Astrocyte of the spinal cord (primary cell): ENCODE results near the gene ZNF648.
"Not testable (repeated sequence)": the region's sequence is repeated elsewhere in the genome, so short reads cannot be mapped to it uniquely, and the experiment has no call there.

Experiments used
- DNase-seq: peaks from one replicate; pipeline ENCODE4 v3.0.0; 2011; ENCODE audit warnings: low read depth, low spot score
- H3K4me3 ChIP-seq: 2 replicates; pipeline ENCODE4 v1.5.1; 2011; ENCODE audit warnings: low read depth, mild to moderate bottlenecking, low read length, moderate library complexity
- CTCF ChIP-seq: IDR thresholded peaks from 2 replicates; pipeline ENCODE4 v1.5.1; 2012; ENCODE audit warnings: low read depth, mild to moderate bottlenecking, low read length, inconsistent platforms
- in situ Hi-C: cut with HindIII; loops from 2 replicates; pipeline ENCODE4 v1.10.0; 2017; ENCODE audit warnings: low sequenced_read_pairs

The ZNF648 gene

GRCh38 chr1:182038220-182038619 lies 23.3 kb downstream of the ZNF648 start:
- no peak for TF ChIP-seq CTCF
- DNase-seq, result no peak
- in situ Hi-C loops, result no loop called here
- no peak overlapping the region for H3K4me3 ChIP-seq

GRCh38 chr1:182035097-182035770 lies 26.3 kb downstream of the ZNF648 start:
- in situ Hi-C loops, result no loop called here
- H3K4me3 ChIP-seq, result no peak overlapping the region
- peak; percentile 8 for TF ChIP-seq CTCF
- no peak for DNase-seq

- TF ChIP-seq CTCF, result no peak
- no peak for DNase-seq
- no peak overlapping the region for H3K4me3 ChIP-seq
- in situ Hi-C loops, result no loop called here
Measured at GRCh38 chr1:182032251-182032650, 29.3 kb downstream of the ZNF648 start.

- DNase-seq, result peak; percentile 94
- in situ Hi-C loops, result no loop called here
- H3K4me3 ChIP-seq, result peak overlapping the region; percentile 50
- peak; percentile 28 for TF ChIP-seq CTCF
Measured at GRCh38 chr1:182029379-182030331, 31.9 kb downstream of the ZNF648 start.

GRCh38 chr1:182029002-182029378 lies 32.5 kb downstream of the ZNF648 start:
- no peak for TF ChIP-seq CTCF
- in situ Hi-C loops, result no loop called here
- DNase-seq, result no peak
- peak overlapping the region; percentile 50 for H3K4me3 ChIP-seq

GRCh38 chr1:182015360-182015759 lies 46.2 kb downstream of the ZNF648 start:
- in situ Hi-C loops, result no loop called here
- no peak for DNase-seq
- no peak for TF ChIP-seq CTCF
- H3K4me3 ChIP-seq, result no peak overlapping the region

GRCh38 chr1:182010800-182011370 lies 50.6 kb downstream of the ZNF648 start:
- H3K4me3 ChIP-seq, in situ Hi-C loops, DNase-seq: not testable (repeated sequence)

- H3K4me3 ChIP-seq, in situ Hi-C loops, DNase-seq: not testable (repeated sequence)
Measured at GRCh38 chr1:182005398-182005797, 56.1 kb downstream of the ZNF648 start.
